H1 (cell line): ENCODE data around the gene KCNQ1. TPM values are rescaled to one million over a fixed set of nuclear protein-coding genes. Genes with fewer than 3 reads are reported as not detected.

Experiments used
- CTCF ChIA-PET: fragments of 300-600 bp; sonication (Branson Sonifier 250); formaldehyde crosslinking; loops from one replicate; lab custom pipeline; 2021; ENCODE audit not compliant: partially characterized antibody; lab: Charles Lee
- POLR2A ChIA-PET: fragments of 300-600 bp; sonication (Branson Sonifier 250); formaldehyde crosslinking; loops from one replicate; lab custom pipeline; 2021; ENCODE audit warnings: inconsistent platforms; ENCODE audit not compliant: partially characterized antibody; lab: Charles Lee
- DNase-seq, 2 experiments: peaks; one replicate each; pipeline versions ENCODE4 v3.0.0 to v3.0.0-alpha.2; 2010 to 2022; ENCODE audit warnings: low spot score in 2 of 2, low read depth in 1 of 2, mixed read lengths in 1 of 2
- FAIRE-seq: peaks from 2 replicates; lab custom pipeline; 2011; peaks lifted over from hg19 to GRCh38; lab: Jason Lieb, UNC
- H2AFZ ChIP-seq: 2 replicates; pipeline ENCODE4 v1.8.1; 2012; ENCODE audit warnings: low read length, inconsistent platforms
- H2AK5ac ChIP-seq: 2 replicates; pipeline ENCODE4 v1.6.1; 2013; ENCODE audit warnings: low read depth, low read length
- H2BK120ac ChIP-seq: replicated peaks from 2 replicates; pipeline ENCODE3; 2013; ENCODE audit warnings: low read depth, low read length, inconsistent platforms
- H2BK12ac ChIP-seq: 2 replicates; pipeline ENCODE4 v1.6.1; 2013; ENCODE audit warnings: low read depth, low read length
- H2BK15ac ChIP-seq: 2 replicates; pipeline ENCODE4 v1.6.1; 2013; ENCODE audit warnings: low read length
- H2BK20ac ChIP-seq: 2 replicates; pipeline ENCODE4 v1.6.1; 2013; ENCODE audit warnings: low read length
- H2BK5ac ChIP-seq: 2 replicates; pipeline ENCODE4 v1.6.1; 2013; ENCODE audit warnings: low read depth, low read length
- H3K14ac ChIP-seq: 2 replicates; pipeline ENCODE4 v1.6.1; 2013; ENCODE audit warnings: inconsistent platforms; ENCODE audit not compliant: insufficient read length
- H3K18ac ChIP-seq: 2 replicates; pipeline ENCODE4 v1.6.1; 2013; ENCODE audit warnings: low read length; ENCODE audit errors: extremely low read depth
- H3K23ac ChIP-seq: 2 replicates; pipeline ENCODE4 v1.6.1; 2013; ENCODE audit warnings: inconsistent platforms; ENCODE audit not compliant: insufficient read length
- H3K23me2 ChIP-seq: 2 replicates; pipeline ENCODE4 v1.6.1; 2013; ENCODE audit warnings: low read depth, low read length
- H3K27ac ChIP-seq: 2 replicates; pipeline ENCODE4 v1.6.1; 2011; ENCODE audit warnings: low read depth, low read length, inconsistent platforms
- H3K27me3 ChIP-seq, 4 experiments: replicated peaks in 1 of 4; 1 replicate in 1 of 4; 2 replicates in 3 of 4; pipeline versions ENCODE4 v1.6.1 to v1.8.1; 2011 to 2013; ENCODE audit warnings: low read length in 3 of 4, mild to moderate bottlenecking in 3 of 4, inconsistent platforms in 2 of 4, mixed read lengths in 2 of 4, moderate library complexity in 1 of 4; ENCODE audit not compliant: control insufficient read depth in 3 of 4, insufficient read depth in 3 of 4; ENCODE audit errors: extremely low read depth in 1 of 4
- H3K36me3 ChIP-seq, 4 experiments: 2 replicates each; pipeline versions ENCODE4 v1.6.1 to v1.8.1; 2011 to 2013; ENCODE audit warnings: mild to moderate bottlenecking in 4 of 4, low read length in 3 of 4, moderate library complexity in 2 of 4, control low read depth in 1 of 4, inconsistent platforms in 1 of 4; ENCODE audit not compliant: insufficient read depth in 4 of 4, control insufficient read depth in 2 of 4
- H3K4ac ChIP-seq: replicated peaks from 2 replicates; pipeline ENCODE3; 2013; ENCODE audit warnings: low read length, low read depth, mixed read lengths, inconsistent platforms; ENCODE audit not compliant: insufficient read length
- H3K4me1 ChIP-seq, 4 experiments: replicated peaks in 1 of 4; 1 replicate in 1 of 4; 2 replicates in 3 of 4; pipeline versions ENCODE4 v1.6.1 to v1.8.1; 2011 to 2013; ENCODE audit warnings: low read length in 3 of 4, inconsistent platforms in 2 of 4, mixed read lengths in 1 of 4; ENCODE audit not compliant: insufficient read depth in 4 of 4, control insufficient read depth in 3 of 4
- H3K4me2 ChIP-seq, 2 experiments: 2 replicates each; pipeline versions ENCODE4 v1.6.1 to v1.8.1; 2011 to 2013; ENCODE audit warnings: low read depth in 2 of 2, low read length in 2 of 2, control low read depth in 1 of 2, inconsistent platforms in 1 of 2, mild to moderate bottlenecking in 1 of 2; ENCODE audit not compliant: insufficient read depth in 1 of 2
- H3K4me3 ChIP-seq, 4 experiments: fragments of 200-600, 300-600 bp in 1 of 4; sonication (generic), shearing (Covaris generic), sonication (Bioruptor Twin) in 1 of 4; 2 replicates each; pipeline versions ENCODE4 v1.5.1 to v1.8.1; 2011 to 2016; ENCODE audit warnings: low read length in 4 of 4, low read depth in 3 of 4, control low read depth in 2 of 4, inconsistent platforms in 2 of 4, mild to moderate bottlenecking in 2 of 4, mixed read lengths in 1 of 4, moderate library complexity in 1 of 4; ENCODE audit not compliant: insufficient read depth in 2 of 4; ENCODE audit errors: extremely low read depth in 1 of 4
- H3K56ac ChIP-seq: replicated peaks from 2 replicates; pipeline ENCODE3; 2013; ENCODE audit warnings: low read depth, mild to moderate bottlenecking, mixed read lengths, low read length, inconsistent platforms; ENCODE audit not compliant: insufficient read length
- H3K79me1 ChIP-seq: 2 replicates; pipeline ENCODE4 v1.6.1; 2013; ENCODE audit warnings: low read depth, low read length, control low read depth
- H3K79me2 ChIP-seq, 2 experiments: 2 replicates each; pipeline versions ENCODE4 v1.6.1 to v1.8.1; 2012 to 2013; ENCODE audit warnings: low read length in 2 of 2, mild to moderate bottlenecking in 2 of 2, inconsistent platforms in 1 of 2; ENCODE audit not compliant: insufficient read depth in 2 of 2, control insufficient read depth in 1 of 2
- H3K9ac ChIP-seq, 4 experiments: replicated peaks in 1 of 4; 1 replicate in 1 of 4; 2 replicates in 3 of 4; pipeline versions ENCODE4 v1.6.1 to v1.8.1; 2011 to 2013; ENCODE audit warnings: low read depth in 3 of 4, low read length in 3 of 4, control low read depth in 2 of 4, mild to moderate bottlenecking in 2 of 4, moderate library complexity in 2 of 4, inconsistent platforms in 1 of 4; ENCODE audit errors: extremely low read depth in 1 of 4
- H3K9me3 ChIP-seq, 2 experiments: 2 replicates each; pipeline versions ENCODE4 v1.6.1 to v1.8.1; 2012 to 2013; ENCODE audit warnings: mild to moderate bottlenecking in 2 of 2, moderate library complexity in 2 of 2, control low read depth in 1 of 2, inconsistent platforms in 1 of 2, low read depth in 1 of 2, low read length in 1 of 2, mixed read lengths in 1 of 2; ENCODE audit not compliant: insufficient read depth in 2 of 2
- H4K20me1 ChIP-seq, 2 experiments: replicated peaks in 1 of 2; 2 replicates each; pipeline versions ENCODE3 to v1.8.1; 2011 to 2013; ENCODE audit warnings: inconsistent platforms in 2 of 2, low read length in 2 of 2, mild to moderate bottlenecking in 1 of 2; ENCODE audit not compliant: insufficient read depth in 2 of 2, control insufficient read depth in 1 of 2
- H4K5ac ChIP-seq: 2 replicates; pipeline ENCODE4 v1.6.1; 2013; ENCODE audit warnings: low read length, low read depth, mixed read lengths, inconsistent platforms; ENCODE audit not compliant: insufficient read length
- H4K8ac ChIP-seq: 2 replicates; pipeline ENCODE4 v1.8.0; 2013; ENCODE audit warnings: mild to moderate bottlenecking, moderate library complexity, low read length, inconsistent platforms; ENCODE audit not compliant: insufficient read depth; ENCODE audit errors: extremely low read depth
- H4K91ac ChIP-seq: replicated peaks from 2 replicates; pipeline ENCODE3; 2013; ENCODE audit warnings: low read length, mixed read lengths, inconsistent platforms; ENCODE audit not compliant: insufficient read length
- BACH1 ChIP-seq: IDR thresholded peaks from 2 replicates; pipeline ENCODE4 v1.6.1; 2012; ENCODE audit warnings: low read length, improper control_type of control experiment
- CEBPB ChIP-seq: IDR thresholded peaks from 2 replicates; pipeline ENCODE4 v1.6.1; 2012; ENCODE audit warnings: low read depth, low read length
- CTBP2 ChIP-seq: IDR thresholded peaks from 2 replicates; pipeline ENCODE4 v1.7.0; 2011; ENCODE audit warnings: borderline replicate concordance, mild to moderate bottlenecking, moderate library complexity, mixed read lengths, low read length; ENCODE audit not compliant: insufficient read depth, insufficient read length
- E2F6 ChIP-seq: IDR thresholded peaks from 2 replicates; pipeline ENCODE4 v1.6.1; 2012; ENCODE audit warnings: inconsistent platforms
- FOSL1 ChIP-seq: IDR thresholded peaks from 2 replicates; pipeline ENCODE4 v1.6.1; 2011; ENCODE audit warnings: mild to moderate bottlenecking, low read depth, low read length, moderate library complexity; ENCODE audit not compliant: insufficient read depth
- RAD21 ChIP-seq, 2 experiments: IDR thresholded peaks in 1 of 2; conservative IDR thresholded peaks in 1 of 2; 2 replicates each; pipeline ENCODE4 v1.6.1; 2011; ENCODE audit warnings: low read depth in 2 of 2, low read length in 2 of 2, improper control_type of control experiment in 1 of 2, inconsistent platforms in 1 of 2, mild to moderate bottlenecking in 1 of 2, moderate library complexity in 1 of 2
- WGBS, 2 experiments: shearing (Covaris generic) in 1 of 2; methylation state at CpG; one replicate each; pipeline versions ENCODE4 v1.1.6 to v1.1.7; 2013 to 2015; ENCODE audit warnings: low lambda C conversion rate in 2 of 2, mixed read lengths in 2 of 2, inconsistent platforms in 1 of 2, low coverage in 1 of 2, missing lambda C conversion rate in 1 of 2; ENCODE audit not compliant: insufficient replicate concordance in 2 of 2, insufficient coverage in 1 of 2, insufficient read length in 1 of 2; ENCODE audit errors: extremely low coverage in 1 of 2, missing lambda C conversion rate in 1 of 2; 5-methylcytosine and 5-hydroxymethylcytosine counted together
- polyA plus RNA-seq, 7 experiments: library from polyadenylated mRNA; depleted of rRNA in 3 of 7; stranded (reverse) in 5 of 7; unstranded in 2 of 7; fragments of >200 nt in 5 of 7; fragments of 200-250 nt in 2 of 7; gene quantifications; 1 replicate in 5 of 7; 2 replicates in 1 of 7; 4 replicates in 1 of 7; pipeline versions ENCODE4 v1.2.1 to v1.2.3, GENCODE V29; 2011 to 2013; ENCODE audit warnings: missing spikeins in 2 of 7, mixed read lengths in 2 of 7
- total RNA-seq: library from RNA; stranded (reverse); fragmentation: NEBNext Ultra II Directional; extraction: Animal tissue kit (Norgen Biotek cat#: 25700); gene quantifications from 2 replicates; pipeline ENCODE4 v1.2.1, GENCODE V29; 2021

KCNQ1 gene
- total and polyA plus RNA-seq, 2 of the 8 experiments (the other 6 are each of a cell fraction or from before 2014, with no cell fraction given) = 1.9 to 2.0 TPM

- Histone ChIP-seq H3K9me3 (peaks cover 0 to 12% of the 10 kb centered on the region in 2 experiments; a peak in 1 of 4 replicates), H3K23me2 (no peaks in the 10 kb centered on the region), H3K27me3 (peaks cover 33 to 74% (median 61%) of the 10 kb centered on the region in 4 experiments), H4K8ac (no peak overlapping the region), H2BK12ac (no peak overlapping the region), H2BK120ac (no peak overlapping the region), H3K9ac (no peak overlapping the region), H3K79me2 (no peaks in the 10 kb centered on the region), H3K27ac (no peak overlapping the region), H4K20me1 (no peaks in the 10 kb centered on the region), H2BK15ac (no peak overlapping the region), H3K4me2 (no peak overlapping the region), H2BK20ac (no peak overlapping the region), H3K18ac (no peak overlapping the region), H2AFZ (0 out of 2 replicates have a peak overlapping the region, but pooled peaks have one; percentile 35), H3K79me1 (no peaks in the 10 kb centered on the region), H3K36me3 (peaks cover 0 to 3% (median 0%) of the 10 kb centered on the region in 4 experiments; a peak in 1 of 8 replicates), H3K56ac (no peak overlapping the region), H4K5ac (no peak overlapping the region), H3K23ac (no peak overlapping the region), H2AK5ac (no peak overlapping the region), H3K14ac (no peak overlapping the region), H3K4ac (no peak overlapping the region), H2BK5ac (no peak overlapping the region), H4K91ac (no peak overlapping the region), H3K4me3 (no peak overlapping the region), H3K4me1 (no peaks in the 10 kb centered on the region)
- CTCF ChIA-PET = no interaction called here
- TF ChIP-seq FOSL1 = no peak
- 0 out of 2 replicates have a peak, but pooled peaks have one; percentile 58 for TF ChIP-seq BACH1
- no peak for TF ChIP-seq CTBP2
- TF ChIP-seq CEBPB = no peak
- TF ChIP-seq RAD21 (IDR thresholded peaks at IDR 0.05 in 1 of 2, conservative IDR thresholded peaks at IDR 0.05 in 1 of 2; ENCODE audit: low read depth in 2 of 2, low read length in 2 of 2) = no peak
- no peak for TF ChIP-seq E2F6
- WGBS, 2 experiments = 76% methylated on average over 8 of the region's 8 CpGs; no CpG with 5 or more reads in 1 of the 2 experiments
- POLR2A ChIA-PET = no interaction called here
- DNase-seq = no peak
- no peak for FAIRE-seq
Measured at GRCh38 chr11:2599561-2600189, 154.9 kb downstream of the KCNQ1 start.
